A673 (cell line): ENCODE results near the gene ITPR3. TPM values are rescaled to one million over a fixed set of nuclear protein-coding genes. Genes with fewer than 3 reads are reported as not detected.

Source experiments
- BruUV-seq: library from RNA; stranded (reverse); fragments of 400-500 nt; replicated peaks from 2 replicates; lab custom pipeline; 2021; lab: Mats Ljungman, UMichigan
- CTCF ChIA-PET: fragments of 300-600 bp; sonication (Branson Sonifier 250); formaldehyde crosslinking; loops from one replicate; lab custom pipeline; 2022; ENCODE audit warnings: antibody characterized with exemption; lab: Charles Lee
- POLR2A ChIA-PET: fragments of 300-600 bp; sonication (Branson Sonifier 250); formaldehyde crosslinking; loops from one replicate; lab custom pipeline; 2022; ENCODE audit warnings: antibody characterized with exemption; ENCODE audit not compliant: low non-redundant PET; lab: Charles Lee
- DNase-seq: peaks from one replicate; pipeline ENCODE4 v3.0.0-alpha.2; 2015; ENCODE audit warnings: low spot score
- H3K27ac ChIP-seq: fragments of 200-600 bp; sonication (generic); 2 replicates; pipeline ENCODE4 v1.5.1; 2016; ENCODE audit warnings: mixed run types, low read depth, mild to moderate bottlenecking, mixed read lengths, antibody characterized with exemption, low read length; ENCODE audit not compliant: poor library complexity, severe bottlenecking
- H3K27me3 ChIP-seq: fragments of 200-600 bp; sonication (generic); replicated peaks from 2 replicates; pipeline ENCODE4 v1.6.1; 2017; ENCODE audit warnings: mixed run types, low read depth, mild to moderate bottlenecking, mixed read lengths, antibody characterized with exemption, low read length; ENCODE audit not compliant: insufficient read depth, poor library complexity
- H3K36me3 ChIP-seq: fragments of 200-600 bp; sonication (generic); 2 replicates; pipeline ENCODE4 v1.6.1; 2016; ENCODE audit warnings: mixed run types, mild to moderate bottlenecking, mixed read lengths, antibody characterized with exemption, low read length; ENCODE audit not compliant: insufficient read depth, poor library complexity, severe bottlenecking
- H3K4me1 ChIP-seq: fragments of 200-600 bp; sonication (generic); 2 replicates; pipeline ENCODE4 v1.6.1; 2017; ENCODE audit warnings: mixed run types, mild to moderate bottlenecking, mixed read lengths, antibody characterized with exemption, low read length; ENCODE audit not compliant: insufficient read depth, poor library complexity, severe bottlenecking
- H3K4me3 ChIP-seq: fragments of 200-600 bp; sonication (generic); 2 replicates; pipeline ENCODE4 v1.5.1; 2016; ENCODE audit warnings: low read depth, mixed run types, mild to moderate bottlenecking, mixed read lengths, low read length; ENCODE audit not compliant: poor library complexity, severe bottlenecking
- H3K9me3 ChIP-seq: fragments of 200-600 bp; sonication (generic); 2 replicates; pipeline ENCODE4 v1.6.1; 2016; ENCODE audit warnings: mixed run types, low read depth, mild to moderate bottlenecking, mixed read lengths, antibody characterized with exemption, low read length; ENCODE audit not compliant: poor library complexity, severe bottlenecking
- EZH2 ChIP-seq: fragments of 200-600 bp; sonication (generic); IDR thresholded peaks from 2 replicates; pipeline ENCODE4 v1.6.1; 2017; ENCODE audit warnings: borderline replicate concordance, low read depth, mild to moderate bottlenecking, mixed read lengths, antibody characterized with exemption, low read length; ENCODE audit not compliant: poor library complexity, severe bottlenecking
- intact Hi-C: fragments of 100-400 bp; cut with micrococcal nuclease; formaldehyde crosslinking; loops from one replicate; pipeline ENCODE4 v1.10.0; 2022; ENCODE audit not compliant: unreplicated experiment
- total RNA-seq: library from RNA; stranded (reverse); gene quantifications from 2 replicates; pipeline ENCODE4 v1.2.3, GENCODE V29; 2021
- TF ChIP-seq, protein P1 (sequence below): fragments of 300-800, 200-600 bp; sonication (generic); conservative IDR thresholded peaks from 2 replicates; pipeline ENCODE4 v1.5.1; 2017; ENCODE audit warnings: low read depth, mild to moderate bottlenecking, antibody characterized with exemption, low read length, moderate library complexity, mixed read lengths

ITPR3 gene
- total RNA-seq, 1 experiment from 2014 or later: 27.8 TPM

DNA sequence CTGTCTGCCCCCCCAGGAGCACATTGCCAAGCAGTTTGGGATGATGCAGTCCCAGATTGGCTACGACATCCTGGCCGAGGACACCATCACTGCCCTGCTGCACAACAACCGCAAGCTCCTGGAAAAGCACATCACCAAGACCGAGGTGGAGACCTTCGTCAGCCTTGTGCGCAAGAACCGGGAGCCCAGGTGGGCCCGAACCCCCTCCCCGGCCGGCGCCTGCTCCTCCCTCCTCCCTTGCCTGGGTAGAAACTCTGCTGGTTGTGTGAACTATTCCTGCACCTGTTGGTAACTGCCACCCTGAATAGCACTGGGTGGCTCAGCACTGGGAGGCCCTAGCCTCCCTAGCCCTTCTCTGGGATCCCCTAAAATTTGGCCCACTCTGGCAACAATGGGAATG lies 46.7 kb downstream of the ITPR3 start:
- CTCF ChIA-PET: no interaction called here
- Histone ChIP-seq H3K27me3 (no peaks in the 10 kb centered on the region), H3K4me1 (no peaks in the 10 kb centered on the region), H3K36me3 (peaks cover 21% of the 10 kb centered on the region), H3K27ac (no peak overlapping the region), H3K4me3 (no peak overlapping the region), H3K9me3 (no peaks in the 10 kb centered on the region)
- POLR2A ChIA-PET: no interaction called here
- intact Hi-C loops: no loop called here
- BruUV-seq: no TSS peak
- no peak for TF ChIP-seq EZH2
- TF ChIP-seq, protein P1, sequence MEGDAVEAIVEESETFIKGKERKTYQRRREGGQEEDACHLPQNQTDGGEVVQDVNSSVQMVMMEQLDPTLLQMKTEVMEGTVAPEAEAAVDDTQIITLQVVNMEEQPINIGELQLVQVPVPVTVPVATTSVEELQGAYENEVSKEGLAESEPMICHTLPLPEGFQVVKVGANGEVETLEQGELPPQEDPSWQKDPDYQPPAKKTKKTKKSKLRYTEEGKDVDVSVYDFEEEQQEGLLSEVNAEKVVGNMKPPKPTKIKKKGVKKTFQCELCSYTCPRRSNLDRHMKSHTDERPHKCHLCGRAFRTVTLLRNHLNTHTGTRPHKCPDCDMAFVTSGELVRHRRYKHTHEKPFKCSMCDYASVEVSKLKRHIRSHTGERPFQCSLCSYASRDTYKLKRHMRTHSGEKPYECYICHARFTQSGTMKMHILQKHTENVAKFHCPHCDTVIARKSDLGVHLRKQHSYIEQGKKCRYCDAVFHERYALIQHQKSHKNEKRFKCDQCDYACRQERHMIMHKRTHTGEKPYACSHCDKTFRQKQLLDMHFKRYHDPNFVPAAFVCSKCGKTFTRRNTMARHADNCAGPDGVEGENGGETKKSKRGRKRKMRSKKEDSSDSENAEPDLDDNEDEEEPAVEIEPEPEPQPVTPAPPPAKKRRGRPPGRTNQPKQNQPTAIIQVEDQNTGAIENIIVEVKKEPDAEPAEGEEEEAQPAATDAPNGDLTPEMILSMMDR: no peak
- DNase-seq: no peak

DNA sequence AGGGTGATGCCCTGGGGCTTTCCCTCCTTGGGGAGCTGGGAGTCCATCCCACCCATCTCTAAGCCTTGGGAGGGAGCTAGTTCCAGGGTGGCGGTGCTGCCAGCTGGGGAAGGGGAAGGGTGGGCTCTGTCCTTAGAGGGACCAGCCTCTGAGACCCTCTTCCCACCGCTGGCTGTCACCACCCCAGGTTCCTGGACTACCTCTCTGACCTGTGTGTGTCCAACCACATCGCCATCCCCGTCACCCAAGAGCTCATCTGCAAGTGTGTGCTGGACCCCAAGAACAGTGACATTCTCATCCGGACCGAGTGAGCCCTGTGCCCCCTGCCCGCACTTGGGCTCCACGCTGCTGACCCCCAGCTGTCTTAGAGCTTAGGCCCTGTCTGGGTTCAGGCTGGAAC lies 47.2 kb downstream of the ITPR3 start:
- no peak for DNase-seq
- intact Hi-C loops: no loop called here
- Histone ChIP-seq H3K27ac (no peak overlapping the region), H3K9me3 (no peaks in the 10 kb centered on the region), H3K27me3 (no peaks in the 10 kb centered on the region), H3K4me1 (no peaks in the 10 kb centered on the region), H3K36me3 (peaks cover 21% of the 10 kb centered on the region), H3K4me3 (no peak overlapping the region)
- TF ChIP-seq EZH2: no peak
- TF ChIP-seq, protein P1: no peak
- POLR2A ChIA-PET: no interaction called here
- BruUV-seq: no TSS peak
- CTCF ChIA-PET: no interaction called here

DNA sequence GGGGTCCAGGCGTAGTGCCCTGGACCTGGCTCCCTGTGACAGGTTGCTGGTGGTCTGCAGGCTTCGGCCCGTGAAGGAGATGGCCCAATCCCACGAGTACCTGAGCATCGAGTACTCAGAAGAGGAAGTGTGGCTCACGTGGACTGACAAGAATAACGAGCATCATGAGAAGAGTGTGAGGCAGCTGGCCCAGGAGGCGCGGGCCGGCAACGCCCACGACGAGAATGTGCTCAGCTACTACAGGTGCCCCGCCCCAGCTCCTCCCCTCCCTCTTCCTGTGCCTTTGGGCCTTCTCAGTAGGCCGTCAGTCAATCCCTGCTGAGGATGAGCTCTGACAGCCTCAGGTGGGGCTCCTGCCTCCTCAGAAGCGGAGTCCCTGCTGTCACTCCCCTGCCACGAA lies 47.8 kb downstream of the ITPR3 start:
- Histone ChIP-seq H3K4me1 (no peaks in the 10 kb centered on the region), H3K9me3 (no peaks in the 10 kb centered on the region), H3K36me3 (peaks cover 21% of the 10 kb centered on the region), H3K4me3 (no peak overlapping the region), H3K27ac (no peak overlapping the region), H3K27me3 (no peaks in the 10 kb centered on the region)
- intact Hi-C loops: no loop called here
- no TSS peak for BruUV-seq
- POLR2A ChIA-PET: no interaction called here
- DNase-seq: no peak
- CTCF ChIA-PET: no interaction called here
- TF ChIP-seq, protein P1: no peak
- no peak for TF ChIP-seq EZH2
